IPS-20b (cell line): ENCODE results near the gene DNAH6.

Experiments
- H3K27ac ChIP-seq: one replicate; pipeline ENCODE4 v1.5.1; 2013; ENCODE audit warnings: low read length
- H3K27me3 ChIP-seq: 2 replicates; pipeline ENCODE4 v1.6.1; 2013; ENCODE audit warnings: mild to moderate bottlenecking, low read length, inconsistent platforms; ENCODE audit not compliant: insufficient read depth
- H3K36me3 ChIP-seq: 2 replicates; pipeline ENCODE4 v1.6.1; 2013; ENCODE audit warnings: low read depth, mild to moderate bottlenecking, inconsistent platforms, low read length, moderate library complexity; ENCODE audit not compliant: insufficient read depth
- H3K4me1 ChIP-seq: 2 replicates; pipeline ENCODE4 v1.6.1; 2013; ENCODE audit warnings: mild to moderate bottlenecking, control low read depth, inconsistent platforms, low read length, moderate library complexity; ENCODE audit not compliant: insufficient read depth
- H3K4me3 ChIP-seq: 2 replicates; pipeline ENCODE4 v1.5.1; 2013; ENCODE audit warnings: mild to moderate bottlenecking, low read length, inconsistent platforms
- H3K9ac ChIP-seq: 2 replicates; pipeline ENCODE4 v1.6.1; 2013; ENCODE audit warnings: low read depth, mild to moderate bottlenecking, inconsistent platforms, low read length, moderate library complexity
- H3K9me3 ChIP-seq: 2 replicates; pipeline ENCODE4 v1.6.1; 2013; ENCODE audit warnings: mild to moderate bottlenecking, low read depth, low read length, inconsistent platforms; ENCODE audit not compliant: insufficient read depth

DNAH6 gene

DNA sequence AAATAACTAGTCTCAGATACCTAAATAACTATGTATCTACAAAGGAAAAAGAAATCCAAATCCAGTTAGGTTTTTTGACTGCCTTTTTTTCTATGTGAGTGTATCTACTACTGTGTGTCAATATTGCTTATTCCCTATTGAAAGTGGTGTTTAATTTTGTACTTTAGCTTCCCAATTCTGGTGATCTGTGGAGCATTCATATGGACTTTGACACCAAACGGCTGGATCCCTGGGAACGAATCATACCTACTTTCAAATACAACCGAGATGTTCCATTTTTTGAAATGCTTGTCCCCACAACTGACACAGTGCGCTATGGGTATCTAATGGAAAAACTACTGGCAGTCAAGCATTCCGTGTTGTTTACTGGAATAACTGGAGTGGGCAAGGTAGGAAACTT lies 152.8 kb downstream of the DNAH6 start:
- Histone ChIP-seq H3K4me3 (no peak overlapping the region), H3K9me3 (no peaks in the 10 kb centered on the region), H3K4me1 (no peaks in the 10 kb centered on the region), H3K27ac (no peak overlapping the region), H3K36me3 (no peaks in the 10 kb centered on the region), H3K27me3 (no peaks in the 10 kb centered on the region), H3K9ac (no peak overlapping the region)

DNA sequence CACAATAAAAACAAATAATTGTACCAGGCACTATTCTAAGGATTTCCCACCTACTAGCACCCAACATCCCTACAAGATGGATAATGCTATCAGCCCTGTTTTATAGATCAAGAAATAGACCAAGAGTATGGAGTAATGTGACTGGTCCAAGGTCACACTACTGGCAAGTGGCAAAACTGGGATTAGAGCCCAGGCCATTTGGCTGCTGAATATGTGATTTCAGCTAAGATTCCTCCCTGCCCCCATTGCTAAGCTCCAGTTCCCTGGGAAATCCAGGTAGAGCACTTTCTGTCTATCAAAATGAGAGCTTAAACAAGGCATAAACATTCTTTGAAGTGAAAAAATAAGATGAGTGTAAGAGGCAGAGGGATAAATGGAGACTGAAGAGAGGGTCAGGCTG lies 157.8 kb downstream of the DNAH6 start:
- Histone ChIP-seq H3K27ac (no peak overlapping the region), H3K4me1 (no peaks in the 10 kb centered on the region), H3K27me3 (no peaks in the 10 kb centered on the region), H3K9me3 (no peaks in the 10 kb centered on the region), H3K9ac (no peak overlapping the region), H3K36me3 (no peaks in the 10 kb centered on the region), H3K4me3 (no peak overlapping the region)

DNA sequence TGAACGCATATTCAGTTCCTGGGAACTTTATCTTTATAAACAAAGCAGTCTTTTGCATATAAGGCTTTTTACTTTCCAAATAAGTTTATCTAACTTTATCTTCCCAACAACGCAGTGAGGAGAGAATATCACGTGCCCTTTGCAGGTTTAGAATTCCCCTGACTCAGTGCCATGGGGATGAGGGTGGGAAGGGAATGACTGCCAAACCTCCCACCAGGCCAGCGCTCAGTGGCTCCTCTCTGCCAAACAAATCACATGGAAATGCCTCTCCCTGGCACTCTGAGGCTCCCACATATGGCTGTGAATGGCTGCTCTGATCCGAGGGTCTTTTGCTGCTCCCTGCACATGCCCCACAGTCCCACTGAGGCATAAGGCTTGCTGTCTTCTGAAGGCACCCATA lies 158.3 kb downstream of the DNAH6 start:
- Histone ChIP-seq H3K4me3 (no peak overlapping the region), H3K27me3 (no peaks in the 10 kb centered on the region), H3K36me3 (no peaks in the 10 kb centered on the region), H3K9me3 (no peaks in the 10 kb centered on the region), H3K4me1 (no peaks in the 10 kb centered on the region), H3K9ac (no peak overlapping the region), H3K27ac (no peak overlapping the region)

DNA sequence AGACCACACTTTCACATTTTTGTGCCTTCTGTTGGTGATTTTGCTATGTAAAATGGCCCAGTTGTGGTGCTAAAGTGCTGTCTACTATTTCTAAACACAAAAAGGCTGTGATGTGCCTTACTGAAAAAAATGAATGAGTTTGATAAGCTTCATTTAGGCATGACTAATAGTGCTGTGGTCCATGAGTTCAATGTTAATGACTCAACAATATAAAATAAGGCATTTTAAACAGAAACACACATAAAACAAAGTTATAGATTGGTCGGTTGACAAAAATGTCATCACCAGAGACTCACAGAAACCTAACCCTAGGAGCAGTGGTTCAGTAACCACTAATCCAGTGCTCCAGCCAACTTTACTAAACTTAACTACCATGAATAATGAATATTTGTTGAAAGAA lies 160.0 kb downstream of the DNAH6 start:
- Histone ChIP-seq H3K36me3 (no peaks in the 10 kb centered on the region), H3K27ac (no peak overlapping the region), H3K9me3 (no peaks in the 10 kb centered on the region), H3K9ac (no peak overlapping the region), H3K27me3 (no peaks in the 10 kb centered on the region), H3K4me3 (no peak overlapping the region), H3K4me1 (no peaks in the 10 kb centered on the region)

DNA sequence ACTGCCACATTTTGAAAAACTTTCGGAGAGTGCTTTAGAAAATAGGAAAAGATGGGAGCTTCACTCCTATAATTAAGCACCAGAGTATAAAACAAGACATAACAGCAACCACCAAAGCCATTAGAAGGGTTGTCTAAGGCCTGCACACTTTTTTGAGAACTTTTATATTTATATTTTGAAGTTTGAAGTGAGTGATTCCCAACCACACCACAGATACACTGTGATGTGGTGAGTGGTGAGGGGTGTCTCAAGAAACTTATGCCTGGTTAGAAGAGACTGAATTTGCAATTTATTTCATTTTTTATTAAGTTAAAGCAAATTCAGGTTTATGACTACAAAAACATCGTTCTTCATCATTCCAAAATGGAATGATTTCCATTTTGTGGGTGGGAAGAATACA lies 161.9 kb downstream of the DNAH6 start:
- Histone ChIP-seq H3K27me3 (no peaks in the 10 kb centered on the region), H3K36me3 (no peaks in the 10 kb centered on the region), H3K9ac (no peak overlapping the region), H3K9me3 (no peaks in the 10 kb centered on the region), H3K4me3 (no peak overlapping the region), H3K27ac (no peak overlapping the region), H3K4me1 (no peaks in the 10 kb centered on the region)

DNA sequence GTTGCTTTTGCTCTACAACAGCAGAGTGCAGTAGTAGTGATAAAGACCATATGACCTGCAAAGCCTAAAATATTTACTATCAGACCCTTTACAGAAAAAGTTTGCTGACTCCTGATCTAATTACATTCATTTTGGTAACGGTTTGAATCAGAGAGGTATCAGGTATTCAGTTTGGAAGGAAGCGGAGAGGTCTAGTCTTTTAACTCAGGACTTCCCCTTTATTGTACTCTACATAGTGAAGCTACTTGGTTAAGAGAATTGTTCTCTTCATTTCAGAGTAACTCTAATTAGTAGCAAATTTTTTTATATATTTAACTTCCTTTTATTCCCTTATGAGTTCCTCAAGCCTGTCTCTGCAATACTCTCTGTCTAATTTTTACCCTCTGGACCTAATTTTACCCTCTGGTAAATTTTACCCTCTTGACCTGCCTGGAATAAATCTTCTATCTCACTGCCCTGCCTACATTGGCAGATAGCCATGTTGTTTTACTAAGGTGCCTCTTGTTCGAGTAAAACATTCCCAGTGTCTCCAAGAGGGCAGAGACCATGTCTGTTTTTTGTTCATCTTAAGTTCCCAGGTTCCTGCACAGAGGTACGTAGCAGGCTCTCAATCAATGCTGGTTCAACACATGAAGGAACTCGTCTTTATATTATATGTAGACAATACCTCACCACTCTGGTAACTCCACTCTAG lies 170.6 kb downstream of the DNAH6 start:
- H3K9ac ChIP-seq, result no peak overlapping the region
- no peaks in the 10 kb centered on the region for H3K4me1 ChIP-seq
- no peaks in the 10 kb centered on the region for H3K36me3 ChIP-seq
- no peaks in the 10 kb centered on the region for H3K27me3 ChIP-seq
- no peaks in the 10 kb centered on the region for H3K9me3 ChIP-seq
- no peak overlapping the region for H3K27ac ChIP-seq
- H3K4me3 ChIP-seq, result no peak overlapping the region

DNA sequence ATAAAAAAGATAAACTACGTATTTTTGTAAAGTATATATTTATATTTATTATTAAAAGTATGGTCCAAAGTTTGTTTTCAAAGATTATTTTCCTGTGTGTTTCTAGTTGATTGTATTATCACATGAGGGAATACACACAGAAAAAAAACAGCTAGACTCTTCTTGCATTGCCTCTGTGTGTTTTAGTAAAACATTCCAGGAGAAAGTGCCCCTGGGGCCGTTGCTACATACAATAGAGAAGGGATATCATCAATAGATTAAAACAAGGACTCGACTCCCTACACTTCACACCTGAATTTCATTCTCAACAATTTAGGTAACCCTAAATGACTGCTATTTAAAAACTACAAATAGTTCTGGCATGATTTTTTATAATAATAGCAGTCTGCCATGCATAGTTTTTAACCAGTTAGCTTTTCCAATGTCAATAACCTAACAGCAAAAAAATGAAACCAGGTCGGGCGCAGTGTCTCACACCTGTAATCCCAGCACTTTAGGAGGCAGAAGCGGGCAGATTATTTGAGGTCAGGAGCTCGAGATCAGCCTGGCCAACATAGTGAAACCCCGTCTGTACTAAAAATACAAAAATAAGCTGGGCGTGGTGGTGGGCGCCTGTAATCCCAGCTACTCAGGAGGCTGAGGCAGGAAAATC lies 171.3 kb downstream of the DNAH6 start:
- Histone ChIP-seq H3K9ac (no peak overlapping the region), H3K27ac (no peak overlapping the region), H3K4me1 (no peaks in the 10 kb centered on the region), H3K27me3 (no peaks in the 10 kb centered on the region), H3K9me3 (no peaks in the 10 kb centered on the region), H3K4me3 (no peak overlapping the region), H3K36me3 (no peaks in the 10 kb centered on the region)

DNA sequence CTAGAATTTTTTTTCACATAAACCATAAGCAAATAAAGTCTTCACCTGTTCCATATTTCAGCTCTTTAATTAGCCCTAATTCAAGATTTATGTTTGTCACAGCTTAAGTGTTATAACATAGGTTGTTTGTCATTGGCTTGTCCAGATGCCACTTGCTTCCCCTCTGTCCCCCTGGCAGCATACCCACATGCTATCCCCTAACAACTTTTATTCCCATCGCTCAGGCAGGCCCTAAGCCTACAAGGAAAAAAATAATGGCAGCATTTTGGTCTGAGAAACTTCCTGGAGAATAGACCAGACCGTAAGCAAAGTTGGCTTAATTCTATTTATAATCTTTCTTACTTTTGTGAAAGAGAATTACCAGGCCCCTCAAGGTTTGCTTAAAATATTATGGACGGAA lies 173.9 kb downstream of the DNAH6 start:
- Histone ChIP-seq H3K9me3 (no peaks in the 10 kb centered on the region), H3K9ac (no peak overlapping the region), H3K4me3 (no peak overlapping the region), H3K27ac (no peak overlapping the region), H3K4me1 (no peaks in the 10 kb centered on the region), H3K27me3 (no peaks in the 10 kb centered on the region), H3K36me3 (no peaks in the 10 kb centered on the region)

DNA sequence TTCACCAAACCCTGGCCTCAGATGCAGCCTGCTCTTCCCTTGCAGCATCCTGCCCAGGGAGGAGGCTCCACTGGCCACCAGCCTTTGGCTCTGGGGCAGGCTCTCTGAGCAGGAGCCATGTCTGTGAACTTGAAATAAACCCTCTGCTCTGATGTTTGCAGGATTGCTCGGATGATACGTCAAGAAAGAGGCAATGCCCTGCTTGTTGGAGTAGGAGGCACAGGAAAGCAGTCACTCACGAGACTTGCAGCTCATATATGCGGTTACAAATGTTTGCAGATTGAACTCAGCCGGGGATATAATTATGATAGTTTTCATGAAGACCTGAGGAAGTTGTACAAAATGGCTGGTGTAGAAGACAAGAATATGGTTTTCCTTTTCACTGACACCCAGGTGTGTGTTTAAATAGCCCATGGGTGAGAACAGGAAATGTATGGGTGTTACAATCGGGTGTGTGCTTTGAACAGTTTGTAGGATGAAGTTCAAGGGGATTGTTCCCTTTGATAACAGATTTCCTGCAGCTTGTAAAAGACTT lies 177.9 kb downstream of the DNAH6 start:
- no peak overlapping the region for H3K4me3 ChIP-seq
- no peak overlapping the region for H3K27ac ChIP-seq
- H3K9ac ChIP-seq, result no peak overlapping the region
- H3K4me1 ChIP-seq, result no peaks in the 10 kb centered on the region
- H3K27me3 ChIP-seq, result no peaks in the 10 kb centered on the region
- no peaks in the 10 kb centered on the region for H3K36me3 ChIP-seq
- no peaks in the 10 kb centered on the region for H3K9me3 ChIP-seq

DNA sequence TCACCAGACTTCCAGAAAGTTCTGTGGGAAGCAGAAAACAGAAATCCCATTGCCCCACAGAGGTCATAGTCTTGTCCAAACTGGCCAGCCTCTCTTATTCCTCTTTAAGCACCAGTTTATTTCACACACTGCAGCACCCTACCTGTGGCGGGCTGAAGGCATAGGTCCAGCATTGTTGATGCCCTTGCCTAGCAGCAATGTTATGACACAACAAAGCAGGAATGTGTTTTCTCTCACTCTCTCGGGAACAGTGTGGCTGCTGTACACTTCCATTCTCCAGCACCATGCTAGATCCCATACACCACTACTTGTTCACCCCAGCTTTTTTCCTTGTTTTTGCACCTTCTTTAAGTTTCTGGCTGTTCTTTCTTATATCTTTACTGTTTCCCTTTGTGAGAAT lies 181.6 kb downstream of the DNAH6 start:
- no peaks in the 10 kb centered on the region for H3K36me3 ChIP-seq
- no peak overlapping the region for H3K4me3 ChIP-seq
- peaks cover 7% of the 10 kb centered on the region; the same call in 1 of the 2 replicates for H3K9me3 ChIP-seq
- H3K4me1 ChIP-seq, result no peaks in the 10 kb centered on the region
- H3K9ac ChIP-seq, result no peak overlapping the region
- H3K27ac ChIP-seq, result no peak overlapping the region
- H3K27me3 ChIP-seq, result no peaks in the 10 kb centered on the region

DNA sequence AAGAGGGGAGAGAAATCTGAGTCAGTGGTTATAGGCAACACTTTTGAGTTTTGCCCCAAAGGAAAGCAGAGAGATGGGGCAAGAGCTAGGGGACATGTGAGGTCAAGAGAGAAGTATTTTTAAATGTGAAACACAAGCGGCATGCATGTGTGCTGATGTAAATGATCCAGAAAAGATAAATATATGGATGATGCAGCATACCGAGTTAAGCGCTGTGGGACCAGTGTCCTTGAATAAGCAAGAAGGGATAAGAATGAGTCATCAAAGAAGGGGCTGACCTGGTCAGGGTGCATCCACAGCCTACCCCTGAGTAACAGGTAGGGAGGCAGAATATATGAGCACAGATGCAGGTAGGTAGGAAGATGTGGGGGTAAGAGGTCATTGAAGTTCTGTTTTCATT lies 183.7 kb downstream of the DNAH6 start:
- H3K9ac ChIP-seq, result no peak overlapping the region
- no peaks in the 10 kb centered on the region for H3K36me3 ChIP-seq
- H3K9me3 ChIP-seq, result peaks cover 13% of the 10 kb centered on the region; the same call in 1 of the 2 replicates
- no peak overlapping the region for H3K4me3 ChIP-seq
- H3K4me1 ChIP-seq, result no peaks in the 10 kb centered on the region
- no peaks in the 10 kb centered on the region for H3K27me3 ChIP-seq
- H3K27ac ChIP-seq, result no peak overlapping the region

DNA sequence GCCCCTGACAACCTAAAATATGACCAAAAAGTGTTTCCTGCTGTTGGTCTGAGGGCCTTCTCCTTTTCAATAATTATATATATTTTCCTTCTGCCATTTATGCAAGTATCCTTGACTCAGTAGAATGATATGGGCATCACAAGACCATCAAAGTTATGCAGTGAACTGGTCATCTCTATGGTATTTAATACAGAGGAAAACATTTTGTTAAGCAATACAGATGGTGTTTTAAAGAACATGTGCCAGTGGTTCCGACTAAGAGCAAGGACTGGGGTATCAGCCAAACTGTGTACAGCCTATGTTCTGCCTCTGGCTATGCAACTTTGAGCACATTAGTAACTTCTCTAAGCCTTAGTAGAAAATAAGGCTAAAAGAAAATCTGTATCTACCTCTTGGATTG lies 185.6 kb downstream of the DNAH6 start:
- H3K9ac ChIP-seq, result no peak overlapping the region
- H3K27ac ChIP-seq, result no peak overlapping the region
- H3K4me1 ChIP-seq, result no peaks in the 10 kb centered on the region
- H3K9me3 ChIP-seq, result peaks cover 13% of the 10 kb centered on the region; the same call in 1 of the 2 replicates
- H3K27me3 ChIP-seq, result no peaks in the 10 kb centered on the region
- no peak overlapping the region for H3K4me3 ChIP-seq
- no peaks in the 10 kb centered on the region for H3K36me3 ChIP-seq
